Ureter (tissue), 1 donor: Measurements from ENCODE around the gene TBCCD1. TPM values are rescaled to one million over a fixed set of nuclear protein-coding genes. Genes with fewer than 3 reads are reported as not detected.

Experiments
- total RNA-seq: library from RNA; stranded (reverse); gene quantifications from one replicate; pipeline ENCODE4 v1.2.4, GENCODE V29; 2023
- donor health status: DM: yes; HTN: yes; CAD: no.

The TBCCD1 gene
- total RNA-seq, 1 donor from 2014 or later: 12.0 TPM

Other genes starting within 250 kb of the TBCCD1 start
- 16.2 TPM for gene DGKG, start 205.1 kb downstream of the TBCCD1 start, total RNA-seq
- gene CRYGS, start 23.0 kb downstream of the TBCCD1 start, total RNA-seq: 3.4 TPM
- 30.0 TPM for gene DNAJB11, start 3.4 kb upstream of the TBCCD1 start, total RNA-seq
- not detected for gene AHSG, start 45.7 kb upstream of the TBCCD1 start, total RNA-seq
- not detected for gene FETUB, start 73.1 kb upstream of the TBCCD1 start, total RNA-seq
- not detected for gene HRG, start 98.7 kb upstream of the TBCCD1 start, total RNA-seq
- gene KNG1, start 150.0 kb upstream of the TBCCD1 start, total RNA-seq: not detected
- 343 TPM for gene EIF4A2, start 216.2 kb upstream of the TBCCD1 start, total RNA-seq
- 9.8 TPM for gene RFC4, start 239.1 kb upstream of the TBCCD1 start, total RNA-seq